Esophagus muscularis mucosa (tissue), 4 donors: Measurements from ENCODE around the gene SPATA13.

Experiments
- EP300 ChIP-seq: sonication (generic); formaldehyde crosslinking; IDR thresholded peaks from one replicate; pipeline ENCODE4 v1.6.1; 2017; ENCODE audit warnings: antibody characterized with exemption
- POLR2AphosphoS5 ChIP-seq, 2 donors: sonication (generic); formaldehyde crosslinking; IDR thresholded peaks; one replicate each; pipeline ENCODE4 v1.6.1; 2017; ENCODE audit warnings: antibody characterized with exemption in 2 of 2
- TF ChIP-seq, protein P1 (sequence below), 3 experiments: fragments of 200-600 bp in 2 of 3; fragments of 450-650 bp in 1 of 3; sonication (generic) in 2 of 3; IDR thresholded peaks; one replicate each; pipeline ENCODE4 v1.5.1; 2017 to 2019; ENCODE audit warnings: antibody characterized with exemption in 3 of 3, mild to moderate bottlenecking in 2 of 3, moderate library complexity in 1 of 3

DNA sequence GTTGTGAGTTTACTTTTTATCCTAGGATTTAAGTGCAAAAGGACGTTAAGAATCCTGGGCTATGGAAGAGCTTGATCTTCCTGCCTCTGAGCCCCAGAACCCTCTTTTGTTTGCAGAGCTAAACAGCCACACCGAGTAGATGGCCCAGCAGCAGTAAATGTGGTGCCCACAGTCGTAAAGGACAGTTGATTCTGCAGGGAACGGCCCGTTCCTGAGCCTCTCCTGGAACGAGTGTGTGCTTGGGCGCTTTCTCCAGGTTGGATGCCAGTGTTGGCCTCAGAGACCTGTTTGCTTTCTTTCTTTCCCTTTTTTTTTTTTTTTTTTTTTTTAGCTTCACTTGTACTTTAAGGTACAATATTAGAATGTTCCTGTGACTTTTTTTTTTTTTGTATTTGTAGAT is 41.7 kb downstream of the SPATA13 start:
- TF ChIP-seq, protein P1, sequence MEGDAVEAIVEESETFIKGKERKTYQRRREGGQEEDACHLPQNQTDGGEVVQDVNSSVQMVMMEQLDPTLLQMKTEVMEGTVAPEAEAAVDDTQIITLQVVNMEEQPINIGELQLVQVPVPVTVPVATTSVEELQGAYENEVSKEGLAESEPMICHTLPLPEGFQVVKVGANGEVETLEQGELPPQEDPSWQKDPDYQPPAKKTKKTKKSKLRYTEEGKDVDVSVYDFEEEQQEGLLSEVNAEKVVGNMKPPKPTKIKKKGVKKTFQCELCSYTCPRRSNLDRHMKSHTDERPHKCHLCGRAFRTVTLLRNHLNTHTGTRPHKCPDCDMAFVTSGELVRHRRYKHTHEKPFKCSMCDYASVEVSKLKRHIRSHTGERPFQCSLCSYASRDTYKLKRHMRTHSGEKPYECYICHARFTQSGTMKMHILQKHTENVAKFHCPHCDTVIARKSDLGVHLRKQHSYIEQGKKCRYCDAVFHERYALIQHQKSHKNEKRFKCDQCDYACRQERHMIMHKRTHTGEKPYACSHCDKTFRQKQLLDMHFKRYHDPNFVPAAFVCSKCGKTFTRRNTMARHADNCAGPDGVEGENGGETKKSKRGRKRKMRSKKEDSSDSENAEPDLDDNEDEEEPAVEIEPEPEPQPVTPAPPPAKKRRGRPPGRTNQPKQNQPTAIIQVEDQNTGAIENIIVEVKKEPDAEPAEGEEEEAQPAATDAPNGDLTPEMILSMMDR (IDR thresholded peaks at IDR 0.05), result no peak
- TF ChIP-seq EP300 (no peak), POLR2AphosphoS5 (IDR thresholded peaks at IDR 0.05) (no peak)
